Panc1 (cell line): ENCODE measurements around the gene CLASRP. TPM values are rescaled to one million over a fixed set of nuclear protein-coding genes. Genes with fewer than 3 reads are reported as not detected.

Experiments
- ATAC-seq: fragments of 200-7000 bp; cut with Tn5 transposase; 2 replicates; pipeline ENCODE4 v1.9.1; 2020; ENCODE audit warnings: mild to moderate bottlenecking, moderate library complexity
- BruUV-seq: library from RNA; stranded (reverse); fragments of 400-500 nt; replicated peaks from 2 replicates; lab custom pipeline; 2021; lab: Mats Ljungman, UMichigan
- CTCF ChIA-PET: fragments of 300-600 bp; sonication (Branson Sonifier 250); formaldehyde crosslinking; loops from one replicate; lab custom pipeline; 2022; ENCODE audit warnings: antibody characterized with exemption; lab: Charles Lee
- POLR2A ChIA-PET: fragments of 300-600 bp; sonication (Branson Sonifier 250); formaldehyde crosslinking; loops from one replicate; lab custom pipeline; 2022; ENCODE audit warnings: antibody characterized with exemption; lab: Charles Lee
- DNase-seq: peaks from one replicate; pipeline ENCODE4 v3.0.0-alpha.2; 2010; ENCODE audit warnings: low read depth, low spot score
- H3K27ac ChIP-seq: 2 replicates; pipeline ENCODE4 v1.5.1; 2011; ENCODE audit warnings: mild to moderate bottlenecking, low read length, inconsistent platforms
- H3K27me3 ChIP-seq: fragments of 200-500 bp; sonication (Bioruptor generic); 2 replicates; pipeline ENCODE4 v1.6.0; 2014; ENCODE audit warnings: low read length, inconsistent platforms; ENCODE audit not compliant: control insufficient read depth, insufficient read depth
- H3K36me3 ChIP-seq: fragments of 200-500 bp; sonication (Bioruptor generic); 2 replicates; pipeline ENCODE4 v1.5.1; 2014; ENCODE audit warnings: inconsistent platforms, mild to moderate bottlenecking, low read length, moderate library complexity; ENCODE audit not compliant: control insufficient read depth, insufficient read depth
- H3K4me1 ChIP-seq: 2 replicates; pipeline ENCODE4 v1.5.1; 2011; ENCODE audit warnings: inconsistent platforms, mild to moderate bottlenecking, low read length, moderate library complexity; ENCODE audit not compliant: control insufficient read depth, insufficient read depth
- H3K4me3 ChIP-seq, 2 experiments: 2 replicates each; pipeline ENCODE4 v1.5.1; 2011 to 2012; ENCODE audit warnings: low read depth in 2 of 2, low read length in 2 of 2, mild to moderate bottlenecking in 2 of 2, inconsistent platforms in 1 of 2, moderate library complexity in 1 of 2
- H3K9me3 ChIP-seq: fragments of 200-500 bp; sonication (Bioruptor generic); 2 replicates; pipeline ENCODE4 v1.5.1; 2014; ENCODE audit warnings: low read depth, mild to moderate bottlenecking, inconsistent platforms, low read length, moderate library complexity; ENCODE audit not compliant: control insufficient read depth, insufficient read depth
- POLR2AphosphoS5 ChIP-seq: IDR thresholded peaks from 2 replicates; pipeline ENCODE4 v1.6.1; 2012; ENCODE audit warnings: mild to moderate bottlenecking, low read depth, low read length, moderate library complexity
- SIN3A ChIP-seq: IDR thresholded peaks from 2 replicates; pipeline ENCODE4 v1.6.1; 2012; ENCODE audit warnings: low read depth, mild to moderate bottlenecking, low read length, moderate library complexity, borderline replicate concordance; ENCODE audit not compliant: insufficient read depth
- TCF7L2 ChIP-seq: IDR thresholded peaks from 2 replicates; pipeline ENCODE4 v1.6.1; 2011; ENCODE audit warnings: mild to moderate bottlenecking, low read depth, low read length, inconsistent platforms
- in situ Hi-C: cut with HindIII; loops from 2 replicates; pipeline ENCODE4 v1.10.0; 2016; ENCODE audit warnings: low sequenced_read_pairs, low pct_unique_long_range_greater_than_20kb
- intact Hi-C: fragments of 100-400 bp; cut with micrococcal nuclease; formaldehyde crosslinking; loops from one replicate; pipeline ENCODE4 v1.10.0; 2022; ENCODE audit not compliant: unreplicated experiment
- total RNA-seq: library from RNA; stranded (reverse); gene quantifications from one replicate; pipeline ENCODE4 v1.2.1, GENCODE V29; 2021; ENCODE audit not compliant: unreplicated experiment
- TF ChIP-seq, protein P1 (sequence below), 2 experiments: IDR thresholded peaks; 2 replicates each; pipeline ENCODE4 v1.6.1; 2011 to 2012; ENCODE audit warnings: low read depth in 2 of 2, control low read depth in 1 of 2, low read length in 1 of 2, mild to moderate bottlenecking in 1 of 2, moderate library complexity in 1 of 2; ENCODE audit not compliant: insufficient read depth in 1 of 2
- TF ChIP-seq, protein P2 (sequence below): fragments of 450-650 bp; IDR thresholded peaks from 2 replicates; pipeline ENCODE4 v1.5.1; 2017; ENCODE audit warnings: mild to moderate bottlenecking

CLASRP gene
- total RNA-seq, 1 experiment from 2014 or later: 72.4 TPM

DNA sequence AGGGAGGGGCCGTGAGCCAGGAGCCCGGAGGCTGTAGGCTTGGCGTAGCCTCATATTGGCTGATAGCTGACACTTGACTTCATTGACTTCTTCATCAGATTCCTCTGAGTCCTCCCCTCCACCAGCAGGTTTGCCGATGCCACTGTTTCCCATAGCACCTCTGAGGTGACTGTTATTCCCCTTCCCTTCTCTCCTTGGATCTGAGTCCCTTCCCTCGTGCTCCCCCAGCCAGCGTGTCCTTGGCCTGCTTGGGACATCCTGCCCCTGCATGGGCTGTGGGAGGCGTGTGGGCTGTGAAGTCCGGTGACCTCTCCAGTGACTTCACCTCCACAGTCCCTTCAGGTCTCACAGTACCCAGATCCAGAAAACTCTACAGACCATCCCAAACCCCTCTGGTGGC is 63.0 kb downstream of the CLASRP start:
- DNase-seq (no peak), ATAC-seq (no peak)
- no peak overlapping the region for H3K27ac ChIP-seq
- ChIA-PET POLR2A (interaction anchor here (0.6 kb wide), 1 partner anchor 14 kb away, joined by 5 read pairs; no protein-coding TSS in a partner anchor), CTCF (no interaction called here)
- H3K9me3 ChIP-seq: no peaks in the 10 kb centered on the region
- no peak overlapping the region for H3K4me3 ChIP-seq
- in situ Hi-C loops: no loop called here
- H3K4me1 ChIP-seq: peaks cover 33% of the 10 kb centered on the region
- no TSS peak for BruUV-seq
- TF ChIP-seq TCF7L2 (no peak), SIN3A (no peak), POLR2AphosphoS5 (no peak)
- TF ChIP-seq, protein P1, sequence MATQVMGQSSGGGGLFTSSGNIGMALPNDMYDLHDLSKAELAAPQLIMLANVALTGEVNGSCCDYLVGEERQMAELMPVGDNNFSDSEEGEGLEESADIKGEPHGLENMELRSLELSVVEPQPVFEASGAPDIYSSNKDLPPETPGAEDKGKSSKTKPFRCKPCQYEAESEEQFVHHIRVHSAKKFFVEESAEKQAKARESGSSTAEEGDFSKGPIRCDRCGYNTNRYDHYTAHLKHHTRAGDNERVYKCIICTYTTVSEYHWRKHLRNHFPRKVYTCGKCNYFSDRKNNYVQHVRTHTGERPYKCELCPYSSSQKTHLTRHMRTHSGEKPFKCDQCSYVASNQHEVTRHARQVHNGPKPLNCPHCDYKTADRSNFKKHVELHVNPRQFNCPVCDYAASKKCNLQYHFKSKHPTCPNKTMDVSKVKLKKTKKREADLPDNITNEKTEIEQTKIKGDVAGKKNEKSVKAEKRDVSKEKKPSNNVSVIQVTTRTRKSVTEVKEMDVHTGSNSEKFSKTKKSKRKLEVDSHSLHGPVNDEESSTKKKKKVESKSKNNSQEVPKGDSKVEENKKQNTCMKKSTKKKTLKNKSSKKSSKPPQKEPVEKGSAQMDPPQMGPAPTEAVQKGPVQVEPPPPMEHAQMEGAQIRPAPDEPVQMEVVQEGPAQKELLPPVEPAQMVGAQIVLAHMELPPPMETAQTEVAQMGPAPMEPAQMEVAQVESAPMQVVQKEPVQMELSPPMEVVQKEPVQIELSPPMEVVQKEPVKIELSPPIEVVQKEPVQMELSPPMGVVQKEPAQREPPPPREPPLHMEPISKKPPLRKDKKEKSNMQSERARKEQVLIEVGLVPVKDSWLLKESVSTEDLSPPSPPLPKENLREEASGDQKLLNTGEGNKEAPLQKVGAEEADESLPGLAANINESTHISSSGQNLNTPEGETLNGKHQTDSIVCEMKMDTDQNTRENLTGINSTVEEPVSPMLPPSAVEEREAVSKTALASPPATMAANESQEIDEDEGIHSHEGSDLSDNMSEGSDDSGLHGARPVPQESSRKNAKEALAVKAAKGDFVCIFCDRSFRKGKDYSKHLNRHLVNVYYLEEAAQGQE (IDR thresholded peaks at IDR 0.05; ENCODE audit: insufficient read depth in 1 of 2, low read depth in 2 of 2, low read length in 1 of 2): no peak
- TF ChIP-seq, protein P2, sequence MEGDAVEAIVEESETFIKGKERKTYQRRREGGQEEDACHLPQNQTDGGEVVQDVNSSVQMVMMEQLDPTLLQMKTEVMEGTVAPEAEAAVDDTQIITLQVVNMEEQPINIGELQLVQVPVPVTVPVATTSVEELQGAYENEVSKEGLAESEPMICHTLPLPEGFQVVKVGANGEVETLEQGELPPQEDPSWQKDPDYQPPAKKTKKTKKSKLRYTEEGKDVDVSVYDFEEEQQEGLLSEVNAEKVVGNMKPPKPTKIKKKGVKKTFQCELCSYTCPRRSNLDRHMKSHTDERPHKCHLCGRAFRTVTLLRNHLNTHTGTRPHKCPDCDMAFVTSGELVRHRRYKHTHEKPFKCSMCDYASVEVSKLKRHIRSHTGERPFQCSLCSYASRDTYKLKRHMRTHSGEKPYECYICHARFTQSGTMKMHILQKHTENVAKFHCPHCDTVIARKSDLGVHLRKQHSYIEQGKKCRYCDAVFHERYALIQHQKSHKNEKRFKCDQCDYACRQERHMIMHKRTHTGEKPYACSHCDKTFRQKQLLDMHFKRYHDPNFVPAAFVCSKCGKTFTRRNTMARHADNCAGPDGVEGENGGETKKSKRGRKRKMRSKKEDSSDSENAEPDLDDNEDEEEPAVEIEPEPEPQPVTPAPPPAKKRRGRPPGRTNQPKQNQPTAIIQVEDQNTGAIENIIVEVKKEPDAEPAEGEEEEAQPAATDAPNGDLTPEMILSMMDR: no peak
- intact Hi-C loops: no loop called here
- no peaks in the 10 kb centered on the region for H3K27me3 ChIP-seq
- no peaks in the 10 kb centered on the region for H3K36me3 ChIP-seq

DNA sequence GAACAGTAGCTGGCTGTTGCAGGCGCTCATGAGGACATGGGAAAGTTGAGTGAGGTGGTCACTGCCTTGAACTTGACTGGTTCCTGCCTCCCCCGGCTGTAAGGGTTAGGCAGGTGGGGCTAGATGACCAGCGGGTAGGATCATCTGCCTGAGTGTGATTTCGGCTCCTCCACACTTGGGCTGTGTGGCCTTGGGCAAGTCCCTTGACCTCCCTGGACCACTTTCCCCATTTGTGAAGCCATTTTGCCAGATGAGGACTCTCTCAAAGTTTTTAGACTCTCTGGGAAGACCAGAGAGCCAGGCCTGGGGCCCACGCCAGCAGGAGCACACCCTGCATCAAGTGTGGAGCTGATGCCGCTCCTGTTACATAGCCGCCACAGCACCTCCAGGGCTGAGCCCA is 63.6 kb downstream of the CLASRP start:
- peaks cover 28% of the 10 kb centered on the region for H3K4me1 ChIP-seq
- intact Hi-C loops: no loop called here

More for the DNA sequence above, 63.6 kb downstream of the CLASRP start:
- TF ChIP-seq, protein P1 (IDR thresholded peaks at IDR 0.05; ENCODE audit: insufficient read depth in 1 of 2, low read depth in 2 of 2, low read length in 1 of 2): no peak
- TF ChIP-seq POLR2AphosphoS5: no peak
- TF ChIP-seq, protein P2: no peak
- TF ChIP-seq SIN3A: no peak
- TF ChIP-seq TCF7L2: no peak
- Histone ChIP-seq H3K27me3 (no peaks in the 10 kb centered on the region), H3K27ac (no peak overlapping the region), H3K4me3 (no peak overlapping the region), H3K36me3 (no peaks in the 10 kb centered on the region), H3K9me3 (no peaks in the 10 kb centered on the region)
- in situ Hi-C loops: no loop called here
- DNase-seq (no peak), ATAC-seq (no peak)
- POLR2A ChIA-PET: interaction anchor here (0.6 kb wide), 1 partner anchor 13 kb away, joined by 5 read pairs; no protein-coding TSS in a partner anchor
- no TSS peak for BruUV-seq
- CTCF ChIA-PET: no interaction called here
